ENCODE measurements around the gene MARCHF3. TPM values are rescaled to one million over a fixed set of nuclear protein-coding genes. Genes with fewer than 3 reads are reported as not detected.

Gene MARCHF3
- total RNA-seq, 1 donor from 2014 or later: 35.7 TPM

GRCh38 chr5:126920291-126920690 lies 110.1 kb downstream of the MARCHF3 start:
- DNase-seq: no peak
- TF ChIP-seq, protein P1, sequence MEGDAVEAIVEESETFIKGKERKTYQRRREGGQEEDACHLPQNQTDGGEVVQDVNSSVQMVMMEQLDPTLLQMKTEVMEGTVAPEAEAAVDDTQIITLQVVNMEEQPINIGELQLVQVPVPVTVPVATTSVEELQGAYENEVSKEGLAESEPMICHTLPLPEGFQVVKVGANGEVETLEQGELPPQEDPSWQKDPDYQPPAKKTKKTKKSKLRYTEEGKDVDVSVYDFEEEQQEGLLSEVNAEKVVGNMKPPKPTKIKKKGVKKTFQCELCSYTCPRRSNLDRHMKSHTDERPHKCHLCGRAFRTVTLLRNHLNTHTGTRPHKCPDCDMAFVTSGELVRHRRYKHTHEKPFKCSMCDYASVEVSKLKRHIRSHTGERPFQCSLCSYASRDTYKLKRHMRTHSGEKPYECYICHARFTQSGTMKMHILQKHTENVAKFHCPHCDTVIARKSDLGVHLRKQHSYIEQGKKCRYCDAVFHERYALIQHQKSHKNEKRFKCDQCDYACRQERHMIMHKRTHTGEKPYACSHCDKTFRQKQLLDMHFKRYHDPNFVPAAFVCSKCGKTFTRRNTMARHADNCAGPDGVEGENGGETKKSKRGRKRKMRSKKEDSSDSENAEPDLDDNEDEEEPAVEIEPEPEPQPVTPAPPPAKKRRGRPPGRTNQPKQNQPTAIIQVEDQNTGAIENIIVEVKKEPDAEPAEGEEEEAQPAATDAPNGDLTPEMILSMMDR (IDR thresholded peaks at IDR 0.05; ENCODE audit: borderline replicate concordance): no peak
- peaks cover 12% of the 10 kb centered on the region for H3K36me3 ChIP-seq
- no peaks in the 10 kb centered on the region for H3K9me3 ChIP-seq (replicated peaks)
- intact Hi-C loops (cut with micrococcal nuclease): no loop called here
- H3K27ac ChIP-seq (replicated peaks): peak overlapping the region; percentile 81
- peak overlapping the region; percentile 7 for H3K4me3 ChIP-seq
- H3K4me1 ChIP-seq: peaks cover 55% of the 10 kb centered on the region
- no peaks in the 10 kb centered on the region for H3K27me3 ChIP-seq (ENCODE audit: low read depth)

- H3K27ac ChIP-seq (replicated peaks): peak overlapping the region; percentile 81
- intact Hi-C loops (cut with micrococcal nuclease): no loop called here
- H3K9me3 ChIP-seq (replicated peaks): no peaks in the 10 kb centered on the region
- H3K4me3 ChIP-seq: no peak overlapping the region
- peaks cover 61% of the 10 kb centered on the region for H3K4me1 ChIP-seq
- peaks cover 12% of the 10 kb centered on the region for H3K36me3 ChIP-seq
- TF ChIP-seq, protein P1 (IDR thresholded peaks at IDR 0.05; ENCODE audit: borderline replicate concordance): no peak
- DNase-seq: no peak
- H3K27me3 ChIP-seq (ENCODE audit: low read depth): no peaks in the 10 kb centered on the region
Observed at GRCh38 chr5:126919566-126919965, 110.8 kb downstream of the MARCHF3 start.

- no peak for DNase-seq
- TF ChIP-seq, protein P1 (IDR thresholded peaks at IDR 0.05; ENCODE audit: borderline replicate concordance): no peak
- Histone ChIP-seq H3K4me3 (no peak overlapping the region), H3K4me1 (peaks cover 61% of the 10 kb centered on the region), H3K27ac (replicated peaks) (no peak overlapping the region), H3K9me3 (replicated peaks) (no peaks in the 10 kb centered on the region), H3K27me3 (ENCODE audit: low read depth) (no peaks in the 10 kb centered on the region), H3K36me3 (peaks cover 16% of the 10 kb centered on the region)
- intact Hi-C loops (cut with micrococcal nuclease): no loop called here
Observed at GRCh38 chr5:126918615-126918957, 111.8 kb downstream of the MARCHF3 start.

DNA sequence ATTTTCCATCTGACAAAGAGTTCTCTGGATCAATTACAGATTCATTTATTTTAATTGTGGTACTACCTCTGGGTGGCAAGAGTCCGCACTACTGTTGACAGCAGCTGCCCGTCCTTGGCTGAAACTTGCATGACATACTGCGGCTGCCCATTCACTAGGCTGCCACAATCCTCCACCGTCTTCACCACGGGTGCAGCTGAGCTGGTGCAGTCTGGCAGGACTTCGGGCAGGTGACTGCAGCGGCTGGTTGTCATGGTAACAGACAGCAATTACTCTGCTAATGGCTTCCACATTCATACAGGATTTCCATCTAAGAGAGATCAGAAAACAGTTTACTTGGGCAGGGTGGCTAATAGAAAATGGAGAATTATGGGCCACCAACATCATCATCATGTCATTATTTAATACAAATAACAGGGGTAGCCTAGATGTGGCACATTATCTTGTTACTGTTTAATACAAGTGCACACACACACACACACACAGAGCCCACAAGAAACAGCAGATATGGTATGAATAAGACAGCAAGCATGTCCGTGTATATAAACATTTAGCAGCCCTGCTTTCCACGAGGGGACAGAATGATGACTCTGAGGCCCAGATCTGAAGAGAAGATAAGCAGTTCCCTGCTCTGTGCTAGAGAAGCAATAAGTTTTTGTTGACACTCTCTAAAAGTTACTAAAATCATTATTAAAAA lies 112.3 kb downstream of the MARCHF3 start:
- Histone ChIP-seq H3K27ac (replicated peaks) (no peak overlapping the region), H3K9me3 (replicated peaks) (no peaks in the 10 kb centered on the region), H3K36me3 (peaks cover 16% of the 10 kb centered on the region), H3K27me3 (ENCODE audit: low read depth) (no peaks in the 10 kb centered on the region), H3K4me3 (no peak overlapping the region), H3K4me1 (peaks cover 57% of the 10 kb centered on the region)
- TF ChIP-seq, protein P1 (IDR thresholded peaks at IDR 0.05; ENCODE audit: borderline replicate concordance): no peak
- intact Hi-C loops (cut with micrococcal nuclease): no loop called here
- DNase-seq: no peak

DNA sequence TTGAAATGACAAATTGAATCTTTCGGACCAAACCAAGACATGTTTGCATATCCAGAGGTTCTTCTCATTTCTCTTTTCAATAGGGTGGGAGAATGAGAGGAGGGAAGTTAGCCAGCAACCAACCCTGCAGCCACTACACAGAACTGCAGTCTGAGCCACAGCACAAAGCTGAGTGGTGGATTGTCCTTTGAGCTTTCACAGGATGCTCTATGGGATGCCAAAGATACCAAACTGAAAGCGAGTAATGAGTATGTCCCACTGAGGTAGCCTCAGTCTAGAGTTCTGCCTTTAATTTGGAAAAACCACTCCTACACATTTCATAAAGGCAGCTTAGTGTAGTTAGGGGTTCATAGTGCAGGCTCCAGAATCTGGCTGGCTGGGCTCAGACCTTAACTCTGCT lies 114.9 kb downstream of the MARCHF3 start:
- Histone ChIP-seq H3K4me1 (peaks cover 38% of the 10 kb centered on the region), H3K4me3 (no peak overlapping the region), H3K27ac (replicated peaks) (peak overlapping the region; percentile 42), H3K27me3 (ENCODE audit: low read depth) (no peaks in the 10 kb centered on the region), H3K36me3 (peaks cover 37% of the 10 kb centered on the region), H3K9me3 (replicated peaks) (no peaks in the 10 kb centered on the region)
- no peak for DNase-seq
- TF ChIP-seq, protein P1 (IDR thresholded peaks at IDR 0.05; ENCODE audit: borderline replicate concordance): no peak
- intact Hi-C loops (cut with micrococcal nuclease): no loop called here
